Breast epithelium (tissue), 3 donors: ENCODE measurements around the gene BAIAP2L2.

Source experiments
- CTCF ChIP-seq, 3 donors: fragments of 450-650 bp; IDR thresholded peaks; one replicate each; pipeline ENCODE4 v1.5.1; 2016 to 2017; ENCODE audit warnings: antibody characterized with exemption in 3 of 3, mild to moderate bottlenecking in 3 of 3, moderate library complexity in 3 of 3
- POLR2AphosphoS5 ChIP-seq, 3 donors: sonication (generic); formaldehyde crosslinking; IDR thresholded peaks; one replicate each; pipeline ENCODE4 v1.6.1; 2017; ENCODE audit warnings: antibody characterized with exemption in 3 of 3

DNA sequence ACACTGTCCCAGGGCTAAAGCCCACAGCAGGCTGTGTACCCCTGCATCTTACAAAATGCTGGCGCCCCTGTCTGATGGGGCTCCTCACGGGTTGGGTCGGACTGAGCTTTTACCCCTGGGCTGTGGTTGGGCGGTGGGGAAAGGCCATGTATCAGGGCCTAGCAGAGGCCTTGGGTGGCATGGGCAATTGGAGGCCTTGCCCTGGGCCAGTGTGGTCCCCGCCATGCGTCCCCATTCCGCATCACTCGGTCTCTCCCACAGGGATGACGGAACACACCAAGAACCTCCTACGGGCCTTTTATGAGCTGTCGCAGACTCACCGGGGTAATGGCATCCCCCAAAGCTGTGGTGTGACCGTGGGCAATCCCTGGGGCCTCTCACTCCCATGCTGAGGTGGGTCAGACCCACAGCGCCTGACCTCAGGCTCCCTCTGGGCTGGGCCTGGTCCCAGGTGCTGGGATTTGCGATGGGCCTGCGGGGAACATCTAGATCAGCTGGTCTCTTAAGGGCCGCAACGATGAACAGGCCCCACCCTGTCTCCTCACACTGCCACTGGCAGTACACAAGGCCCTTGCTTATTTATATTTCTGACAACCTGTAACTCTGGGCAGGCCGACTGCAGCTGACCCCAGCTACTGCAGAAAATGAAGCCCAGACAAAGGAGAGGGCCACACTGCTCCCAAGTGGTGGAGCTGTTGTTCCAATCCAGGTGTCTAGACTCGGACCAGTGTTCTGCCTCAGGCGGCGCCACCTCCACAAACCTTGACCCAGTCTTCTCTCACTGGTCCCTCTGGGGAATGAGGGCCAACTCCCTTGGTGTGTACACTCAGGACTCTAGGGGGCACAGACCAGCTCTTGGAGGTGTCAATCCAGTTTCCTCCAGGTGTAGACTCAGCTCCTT, 38.8 kb downstream of the BAIAP2L2 start:
- TF ChIP-seq POLR2AphosphoS5 (IDR thresholded peaks at IDR 0.05) (no peak), CTCF (IDR thresholded peaks at IDR 0.05) (no peak)
